Tibial nerve (tissue), 4 donors: ENCODE data around the gene SNX11. TPM values are rescaled to one million over a fixed set of nuclear protein-coding genes. Genes with fewer than 3 reads are reported as not detected.

Experiments
- DNase-seq, 2 donors: peaks; one replicate each; pipeline ENCODE4 v3.0.0-alpha.2; 2019; ENCODE audit warnings: low spot score in 2 of 2
- H3K27ac ChIP-seq, 4 donors: fragments of 200-600 bp; sonication (generic) in 3 of 4; one replicate each; pipeline ENCODE4 v1.5.1; 2017 to 2019; ENCODE audit warnings: mild to moderate bottlenecking in 1 of 4
- H3K27me3 ChIP-seq, 2 donors: fragments of 200-600 bp; sonication (generic) in 1 of 2; one replicate each; pipeline versions ENCODE4 v1.5.1 to v1.6.0; 2017 to 2019
- H3K36me3 ChIP-seq, 3 donors: fragments of 200-600 bp; sonication (generic); one replicate each; pipeline ENCODE4 v1.5.1; 2018 to 2019
- H3K4me1 ChIP-seq, 4 donors: fragments of 200-600 bp; sonication (generic) in 3 of 4; one replicate each; pipeline ENCODE4 v1.5.1; 2017 to 2019
- H3K4me3 ChIP-seq, 4 donors: fragments of 200-600 bp; sonication (generic) in 3 of 4; one replicate each; pipeline ENCODE4 v1.5.1; 2017 to 2019; ENCODE audit warnings: mild to moderate bottlenecking in 1 of 4, moderate library complexity in 1 of 4
- H3K9me3 ChIP-seq, 4 donors: fragments of 200-600 bp; sonication (generic) in 3 of 4; one replicate each; pipeline ENCODE4 v1.5.1; 2017 to 2019
- EP300 ChIP-seq, 2 donors: sonication (generic); formaldehyde crosslinking; IDR thresholded peaks; one replicate each; pipeline ENCODE4 v1.6.1; 2017; ENCODE audit warnings: antibody characterized with exemption in 2 of 2, mild to moderate bottlenecking in 1 of 2
- POLR2A ChIP-seq, 2 donors: fragments of 450-650 bp; IDR thresholded peaks; one replicate each; pipeline ENCODE4 v1.6.1; 2017; ENCODE audit warnings: antibody characterized with exemption in 2 of 2, mild to moderate bottlenecking in 2 of 2, moderate library complexity in 2 of 2
- WGBS, 2 donors: methylation state at CpG; one replicate each; pipeline ENCODE4 v1.1.5; 2018; 5-methylcytosine and 5-hydroxymethylcytosine counted together
- total RNA-seq, 4 donors: library from RNA; depleted of rRNA; stranded (reverse); fragments of >200 nt; gene quantifications; one replicate each; pipeline ENCODE4 v1.1.0, GENCODE V29; 2016
- TF ChIP-seq, protein P1 (sequence below), 5 experiments: fragments of 200-600 bp in 3 of 5; fragments of 450-650 bp in 2 of 5; sonication (generic) in 3 of 5; IDR thresholded peaks; one replicate each; pipeline ENCODE4 v1.5.1; 2016 to 2019; ENCODE audit warnings: antibody characterized with exemption in 5 of 5, mild to moderate bottlenecking in 3 of 5, moderate library complexity in 2 of 5

The SNX11 gene
- total RNA-seq, 4 donors from 2014 or later = 10.0 to 17.2 (median 16.2) TPM

DNA sequence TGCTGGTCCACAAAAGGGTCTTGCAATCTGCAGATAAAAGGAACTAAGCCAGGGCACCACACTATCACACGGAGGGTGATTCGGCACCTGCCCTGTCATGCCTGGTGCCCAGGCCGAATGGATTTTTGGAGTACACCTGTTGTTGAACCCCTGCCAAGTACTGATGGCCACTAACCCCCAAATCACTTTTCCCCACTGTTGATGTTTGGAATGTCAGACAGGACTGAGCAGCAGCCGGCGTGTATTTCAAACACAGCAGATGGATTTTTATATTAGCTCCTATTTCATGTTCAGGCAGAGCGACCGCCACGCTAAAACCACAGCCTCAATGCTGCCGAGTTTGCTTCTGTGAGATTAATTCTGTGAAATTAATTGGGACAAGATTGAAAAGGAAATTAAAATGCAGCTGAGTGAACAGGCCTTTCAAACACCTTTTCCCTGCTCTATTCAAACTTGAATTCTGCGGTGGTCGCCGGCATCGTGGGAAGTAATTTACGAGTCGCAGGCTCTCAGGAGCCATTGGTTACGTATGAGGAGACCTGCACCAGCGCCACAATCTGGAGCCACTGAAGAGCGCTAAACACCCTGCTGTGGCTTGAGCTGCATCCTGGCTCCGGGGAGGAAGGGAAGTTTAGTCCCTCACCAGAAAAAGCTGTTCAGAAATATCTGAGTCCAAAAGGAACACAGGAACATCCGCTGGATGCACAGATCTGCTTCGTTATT lies 48.5 kb downstream of the SNX11 start:
- Histone ChIP-seq H3K36me3 (no peaks in the 10 kb centered on the region), H3K9me3 (no peaks in the 10 kb centered on the region), H3K4me1 (no peaks in the 10 kb centered on the region), H3K4me3 (no peak overlapping the region), H3K27me3 (peaks cover 0 to 49% of the 10 kb centered on the region in 2 donors), H3K27ac (no peak overlapping the region)
- 53 to 55% methylated on average over 21 of the region's 21 CpGs for WGBS, 2 donors
- no peak for DNase-seq
- TF ChIP-seq EP300 (IDR thresholded peaks at IDR 0.05) (no peak), POLR2A (IDR thresholded peaks at IDR 0.05) (no peak)
- TF ChIP-seq, protein P1, sequence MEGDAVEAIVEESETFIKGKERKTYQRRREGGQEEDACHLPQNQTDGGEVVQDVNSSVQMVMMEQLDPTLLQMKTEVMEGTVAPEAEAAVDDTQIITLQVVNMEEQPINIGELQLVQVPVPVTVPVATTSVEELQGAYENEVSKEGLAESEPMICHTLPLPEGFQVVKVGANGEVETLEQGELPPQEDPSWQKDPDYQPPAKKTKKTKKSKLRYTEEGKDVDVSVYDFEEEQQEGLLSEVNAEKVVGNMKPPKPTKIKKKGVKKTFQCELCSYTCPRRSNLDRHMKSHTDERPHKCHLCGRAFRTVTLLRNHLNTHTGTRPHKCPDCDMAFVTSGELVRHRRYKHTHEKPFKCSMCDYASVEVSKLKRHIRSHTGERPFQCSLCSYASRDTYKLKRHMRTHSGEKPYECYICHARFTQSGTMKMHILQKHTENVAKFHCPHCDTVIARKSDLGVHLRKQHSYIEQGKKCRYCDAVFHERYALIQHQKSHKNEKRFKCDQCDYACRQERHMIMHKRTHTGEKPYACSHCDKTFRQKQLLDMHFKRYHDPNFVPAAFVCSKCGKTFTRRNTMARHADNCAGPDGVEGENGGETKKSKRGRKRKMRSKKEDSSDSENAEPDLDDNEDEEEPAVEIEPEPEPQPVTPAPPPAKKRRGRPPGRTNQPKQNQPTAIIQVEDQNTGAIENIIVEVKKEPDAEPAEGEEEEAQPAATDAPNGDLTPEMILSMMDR (IDR thresholded peaks at IDR 0.05) = no peak

DNA sequence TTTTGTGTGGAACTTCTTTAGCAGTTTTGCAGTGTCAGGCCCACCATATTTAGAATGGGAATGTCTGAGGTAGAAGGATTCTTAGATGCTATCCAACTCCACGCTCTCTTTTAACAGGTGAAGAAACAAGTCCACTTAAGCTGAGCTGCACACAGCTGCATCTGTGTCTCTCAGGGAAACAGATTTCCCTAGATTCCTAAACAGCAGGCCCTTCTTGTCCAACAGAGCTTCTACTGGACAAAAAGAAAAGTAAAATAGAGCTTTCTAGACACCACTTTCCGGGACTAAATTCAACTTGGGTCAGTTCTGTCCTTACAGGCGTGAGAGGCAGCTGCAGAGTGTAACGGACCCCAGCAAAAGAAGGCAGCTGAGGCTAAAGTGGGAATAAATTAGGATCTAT lies 51.7 kb downstream of the SNX11 start:
- DNase-seq = no peak
- Histone ChIP-seq H3K4me3 (no peak overlapping the region), H3K27me3 (peaks cover 0 to 20% of the 10 kb centered on the region in 2 donors), H3K27ac (no peak overlapping the region), H3K36me3 (no peaks in the 10 kb centered on the region), H3K9me3 (no peaks in the 10 kb centered on the region), H3K4me1 (no peaks in the 10 kb centered on the region)
- 66 to 77% methylated on average over 4 of the region's 4 CpGs for WGBS, 2 donors
- no peak for TF ChIP-seq EP300 (IDR thresholded peaks at IDR 0.05)
- TF ChIP-seq, protein P1 (IDR thresholded peaks at IDR 0.05) = no peak

DNA sequence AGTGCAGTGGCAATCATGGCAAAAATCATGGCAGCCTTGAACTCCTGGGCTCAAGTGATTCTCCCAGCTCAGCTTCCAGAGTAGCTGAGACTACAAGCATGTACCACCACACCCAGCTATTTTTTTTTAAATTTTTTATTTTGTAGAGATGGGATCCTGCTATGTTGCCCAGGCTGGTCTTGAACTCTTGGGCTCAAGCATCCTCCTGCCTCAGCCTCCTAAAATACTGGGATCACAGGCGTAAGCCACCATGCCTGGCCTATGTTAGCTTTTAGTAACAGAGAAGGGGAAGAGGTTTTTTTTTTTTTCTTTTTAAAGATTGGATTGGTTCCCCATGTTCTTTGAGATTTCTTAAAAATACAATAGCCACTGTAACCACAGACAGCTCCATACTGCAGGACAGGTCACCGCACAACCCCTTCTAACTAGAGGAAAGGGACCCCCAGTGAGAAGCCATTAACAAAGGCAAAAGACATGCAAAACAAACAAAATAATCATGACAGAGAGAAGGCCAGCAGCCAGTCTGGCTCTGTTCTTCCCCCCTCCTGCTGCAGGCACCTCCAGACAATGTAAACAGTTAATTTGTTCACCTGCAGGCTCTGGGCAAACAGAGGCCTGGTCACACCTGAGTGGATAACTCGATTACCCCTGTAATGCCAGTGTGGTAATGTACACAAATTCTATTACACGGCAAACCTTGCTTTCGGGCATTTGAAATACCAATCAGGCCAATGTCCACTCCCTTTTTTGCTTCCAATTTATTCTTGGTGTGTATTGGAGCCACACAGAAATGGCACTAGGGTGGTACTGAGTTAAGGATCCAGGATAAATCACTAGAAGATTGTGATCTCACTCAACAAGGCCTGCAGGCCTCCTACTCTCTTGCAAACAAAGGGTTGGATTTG lies 52.9 kb downstream of the SNX11 start:
- peaks cover 0 to 14% of the 10 kb centered on the region in 2 donors for H3K27me3 ChIP-seq
- H3K4me1 ChIP-seq = no peaks in the 10 kb centered on the region
- TF ChIP-seq, protein P1 (IDR thresholded peaks at IDR 0.05) = no peak
- no peak for TF ChIP-seq EP300 (IDR thresholded peaks at IDR 0.05)
- no peak for TF ChIP-seq POLR2A (IDR thresholded peaks at IDR 0.05)
- WGBS, 2 donors = 72 to 74% methylated on average over 5 of the region's 5 CpGs
- no peaks in the 10 kb centered on the region for H3K9me3 ChIP-seq
- H3K4me3 ChIP-seq = no peak overlapping the region
- no peak for DNase-seq
- no peak overlapping the region for H3K27ac ChIP-seq
- no peaks in the 10 kb centered on the region for H3K36me3 ChIP-seq

DNA sequence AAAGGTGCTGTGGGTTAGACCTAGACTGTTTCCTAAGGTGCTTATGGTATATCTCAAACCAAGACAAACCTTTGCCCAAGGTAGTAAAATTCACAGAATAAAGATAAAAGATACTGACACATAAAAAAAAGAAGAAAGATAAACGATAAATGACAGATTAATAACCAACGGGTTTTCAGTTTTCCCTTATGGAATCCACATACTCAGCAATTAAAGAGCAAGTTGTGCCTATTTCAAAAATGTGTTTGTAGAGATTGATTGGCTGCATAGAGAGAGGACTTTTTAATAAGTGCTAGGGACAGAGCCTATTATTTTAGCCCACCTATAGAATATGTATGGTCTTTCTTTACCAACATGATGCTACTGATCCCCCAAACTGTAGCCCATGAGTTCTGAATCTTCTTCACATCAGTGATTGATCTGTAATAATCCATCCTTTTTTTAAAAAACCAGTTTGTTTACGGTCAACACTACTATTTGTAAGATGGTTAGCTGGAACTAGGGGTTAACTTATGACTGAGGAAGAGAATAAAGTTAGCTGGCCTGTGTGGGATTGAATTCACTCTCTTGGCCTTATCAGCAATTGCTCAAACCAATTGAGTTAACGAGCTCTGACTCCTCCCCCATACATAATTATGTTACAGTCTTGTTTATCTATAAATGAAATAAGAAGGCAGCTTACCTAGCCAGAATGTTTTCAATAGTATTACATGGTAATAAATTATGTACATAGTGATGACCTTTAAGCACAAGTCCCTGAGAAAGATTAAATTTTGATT lies 53.8 kb downstream of the SNX11 start:
- Histone ChIP-seq H3K9me3 (no peaks in the 10 kb centered on the region), H3K4me3 (no peak overlapping the region), H3K27me3 (peaks cover 0 to 5% of the 10 kb centered on the region in 2 donors), H3K27ac (no peak overlapping the region), H3K36me3 (no peaks in the 10 kb centered on the region), H3K4me1 (no peaks in the 10 kb centered on the region)
- WGBS, 2 donors = 91 to 93% methylated on average over 4 of the region's 4 CpGs
- DNase-seq = no peak
- no peak for TF ChIP-seq POLR2A (IDR thresholded peaks at IDR 0.05)
- TF ChIP-seq, protein P1 (IDR thresholded peaks at IDR 0.05) = no peak
- TF ChIP-seq EP300 (IDR thresholded peaks at IDR 0.05) = no peak
